HG02588 (cell line): ENCODE data around the gene TFF1.

Experiments
- ATAC-seq: cut with Tn5 transposase; IDR thresholded peaks from one replicate; pipeline ENCODE4 v1.9.1; 2021; ENCODE audit warnings: mild to moderate bottlenecking, moderate library complexity; ENCODE audit not compliant: unreplicated experiment

The TFF1 gene

DNA sequence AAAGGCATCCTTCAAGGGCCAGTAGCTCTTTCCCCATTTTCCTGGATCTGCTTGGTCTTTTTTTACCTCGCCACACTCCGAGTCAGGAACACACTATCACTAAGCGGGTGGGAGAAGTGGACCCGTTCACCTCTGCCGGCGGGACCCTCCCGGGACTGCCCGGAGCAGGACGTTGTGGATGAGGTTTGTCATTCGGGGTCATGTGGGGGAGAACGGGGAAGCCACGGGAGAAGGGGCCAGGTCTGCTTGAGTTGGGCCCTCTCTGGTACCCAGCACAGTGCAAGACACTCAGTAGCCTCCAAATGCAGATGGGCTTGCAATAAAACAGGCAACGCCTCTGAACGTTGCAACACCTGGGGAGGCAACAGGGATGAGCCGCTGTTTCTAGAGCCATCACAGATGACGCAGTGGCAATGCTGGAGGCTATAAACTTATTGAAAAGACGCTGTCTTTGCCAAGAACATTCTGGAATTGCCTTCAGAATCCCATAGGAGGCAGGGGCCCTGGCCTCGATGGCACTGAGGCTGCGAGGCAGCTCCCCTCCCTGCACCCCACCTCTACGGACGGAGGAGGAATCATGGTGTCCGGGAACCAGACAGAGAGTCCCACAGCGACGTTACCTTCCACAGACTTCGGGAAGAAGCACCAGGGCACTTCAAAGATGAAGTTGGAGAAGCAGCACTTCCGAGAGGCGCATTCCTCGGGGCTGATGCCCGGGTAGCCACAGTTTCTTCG lies 19.3 kb downstream of the TFF1 start:
- no peak for ATAC-seq

DNA sequence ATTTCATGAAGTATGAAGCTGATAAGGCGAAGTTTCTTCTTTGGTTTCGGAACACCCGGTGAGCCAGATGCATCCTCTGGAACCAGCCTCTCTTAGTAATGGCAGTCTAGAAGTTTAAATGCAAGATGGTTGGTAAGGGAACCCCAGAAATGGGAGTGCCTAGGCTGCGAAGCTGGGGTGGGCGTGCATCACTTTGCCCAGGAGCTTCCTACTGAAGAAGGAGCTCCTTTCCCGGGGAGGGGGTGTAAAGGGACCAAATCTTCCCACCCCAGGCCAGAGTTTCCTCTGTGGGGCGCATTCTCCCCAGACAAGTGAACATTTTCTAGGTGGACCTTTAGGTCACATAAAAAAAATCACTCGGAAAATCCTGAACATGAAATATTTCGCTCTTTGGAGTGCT lies 19.9 kb downstream of the TFF1 start:
- no peak for ATAC-seq

DNA sequence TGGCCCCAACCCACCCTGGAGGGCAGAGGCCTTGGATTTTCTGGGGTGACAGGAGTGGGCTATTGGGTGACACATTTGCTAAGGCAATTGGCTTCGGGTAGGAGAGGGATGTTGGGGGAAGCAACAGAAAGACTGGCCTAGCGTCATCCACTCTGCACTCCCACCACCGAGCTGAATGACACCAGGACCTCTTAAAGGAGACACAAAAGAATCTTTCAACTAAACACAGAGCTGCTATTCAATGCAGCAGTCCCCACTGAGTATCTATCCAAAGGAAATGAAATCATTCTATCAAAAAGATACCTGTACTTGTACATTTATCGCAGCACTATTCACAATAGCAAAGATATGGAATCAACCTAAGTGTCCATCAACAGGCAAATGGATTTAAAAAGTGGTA lies 21.7 kb downstream of the TFF1 start:
- no peak for ATAC-seq

DNA sequence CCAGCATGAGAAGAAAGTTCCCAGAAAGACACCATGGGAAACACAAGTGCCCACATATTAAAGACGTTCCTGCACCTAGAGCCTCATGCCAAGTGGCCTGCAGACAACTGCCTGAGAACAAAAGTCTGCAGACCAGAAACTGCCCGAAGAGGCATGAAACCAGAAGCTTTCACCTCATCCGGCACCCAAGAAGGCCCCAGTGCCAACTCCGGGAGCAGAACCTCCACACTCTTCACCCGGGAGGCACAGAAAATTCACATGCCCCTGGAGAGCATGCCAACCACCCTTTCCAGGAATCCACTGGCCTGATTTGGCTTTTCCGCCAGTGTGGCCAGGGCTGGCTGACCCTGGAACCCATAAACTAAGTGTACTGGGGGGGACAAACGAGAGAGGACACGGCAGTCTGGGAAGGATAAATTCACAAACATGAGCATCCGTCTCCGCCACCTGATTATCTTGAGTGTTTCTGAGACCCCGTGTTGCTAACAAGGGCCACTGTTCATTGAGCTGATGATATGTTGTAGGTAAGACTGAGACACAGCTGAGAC lies 22.3 kb downstream of the TFF1 start:
- ATAC-seq = no peak

DNA sequence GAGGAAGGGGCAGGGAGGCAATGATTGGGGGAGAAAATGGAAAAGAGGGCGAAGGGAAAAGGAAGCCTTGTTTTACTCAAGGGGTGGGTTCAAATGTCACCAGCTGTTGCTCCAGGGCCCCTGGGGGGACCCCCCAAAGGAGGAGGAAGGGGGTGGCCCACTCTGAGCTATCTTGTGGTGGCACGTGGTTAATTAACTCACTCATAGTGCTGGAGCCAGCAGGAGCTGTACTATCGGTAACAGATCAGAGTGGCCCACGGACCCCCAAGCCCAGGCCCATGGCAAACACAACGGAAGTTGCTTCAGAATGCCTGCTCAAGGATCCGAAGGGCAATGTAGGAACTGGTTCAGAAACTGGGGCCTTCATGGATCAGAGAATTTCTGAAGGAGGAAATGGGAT lies 22.8 kb downstream of the TFF1 start:
- ATAC-seq = no peak

DNA sequence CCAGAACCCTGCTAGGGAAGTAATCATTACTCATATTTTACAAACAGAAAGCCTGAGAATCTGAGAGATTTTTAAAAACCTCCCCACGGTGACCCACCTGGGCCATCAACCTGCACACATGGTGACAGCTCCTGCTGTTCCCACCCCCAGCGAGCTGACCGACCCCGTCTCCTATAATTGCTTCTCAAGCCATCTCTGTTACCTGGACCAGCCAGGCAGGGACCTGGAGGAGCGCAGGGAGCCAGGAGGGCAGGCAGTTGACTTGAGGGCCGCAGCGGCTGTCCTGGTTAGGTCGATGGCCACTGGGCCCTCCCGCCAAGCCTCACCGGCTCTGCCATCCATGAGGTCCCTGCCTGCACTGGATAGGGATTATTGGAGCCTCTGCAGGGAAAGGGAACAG lies 23.2 kb downstream of the TFF1 start:
- no peak for ATAC-seq

DNA sequence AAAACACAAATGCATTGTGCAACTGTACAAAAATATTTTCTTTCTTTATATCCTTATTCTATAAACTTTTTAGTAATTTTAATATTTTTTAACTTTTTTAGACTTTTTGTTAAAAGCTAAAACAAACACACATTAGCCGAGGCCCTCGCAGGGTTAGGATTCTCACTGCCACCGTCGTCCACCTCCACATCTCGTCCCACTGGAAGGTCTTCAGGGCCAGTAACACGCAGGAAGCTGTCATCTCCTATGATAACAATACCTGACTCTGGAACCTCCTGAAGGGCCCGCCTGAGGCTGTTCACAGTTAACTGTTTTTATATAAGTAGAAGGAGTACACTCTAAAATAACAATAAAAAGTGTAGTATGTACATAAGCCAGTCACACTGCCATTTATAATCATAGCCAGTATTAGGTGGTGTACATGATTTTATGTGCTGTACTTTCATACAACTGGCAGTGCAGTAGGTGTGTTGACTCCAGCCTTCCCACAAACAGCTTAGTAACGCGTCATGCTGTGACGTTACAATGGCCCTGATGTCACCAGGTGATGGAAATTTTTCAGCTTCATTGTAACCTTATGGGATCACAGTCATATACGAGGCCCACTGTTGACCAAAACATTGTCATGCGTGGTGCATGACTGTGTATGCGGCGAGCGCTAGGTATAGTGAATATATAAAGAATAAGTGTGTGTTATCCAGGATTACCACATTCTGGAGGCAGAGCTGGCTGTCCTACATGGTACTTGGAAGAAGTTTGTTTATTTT lies 24.4 kb downstream of the TFF1 start:
- ATAC-seq = no peak

DNA sequence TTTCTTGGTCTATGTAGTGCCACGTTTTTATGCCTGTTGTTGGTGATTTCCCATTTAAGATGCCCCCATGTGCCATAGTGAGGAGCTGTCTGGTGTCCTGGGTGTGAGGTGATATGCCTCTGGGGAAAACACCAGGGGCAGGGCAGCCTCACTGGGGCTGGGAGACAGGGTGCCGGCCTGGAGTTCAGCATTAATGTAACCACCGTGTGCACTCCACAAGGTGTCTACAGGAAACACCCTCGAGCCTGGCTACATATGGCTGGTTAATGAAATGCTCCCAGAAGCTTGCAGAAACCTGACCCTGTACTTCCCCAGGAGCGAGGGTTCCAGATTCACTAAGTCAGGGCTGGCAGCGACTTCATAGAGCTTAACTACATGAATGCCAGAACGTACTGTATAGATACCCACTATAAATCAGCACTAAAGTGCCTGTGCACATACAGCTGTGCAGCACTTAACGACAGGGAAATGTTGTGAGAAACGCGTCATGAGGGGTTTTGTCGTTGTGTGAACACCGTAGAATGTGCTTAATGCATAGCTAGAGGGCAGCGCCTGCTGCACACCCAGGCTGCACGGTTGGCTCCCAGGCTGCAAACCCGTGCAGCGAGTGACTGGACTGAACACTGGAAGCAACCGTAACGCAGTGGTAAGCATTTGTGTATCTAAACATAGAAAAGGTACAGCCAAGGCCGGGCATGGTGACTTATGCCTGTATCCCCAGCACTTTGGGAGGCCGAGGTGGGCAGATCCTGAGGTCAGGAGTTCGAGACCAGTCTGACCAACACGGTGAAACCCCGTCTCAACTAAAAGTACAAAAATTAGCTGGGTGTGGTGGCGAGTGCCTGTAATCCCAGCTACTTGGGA lies 25.9 kb downstream of the TFF1 start:
- ATAC-seq = no peak

DNA sequence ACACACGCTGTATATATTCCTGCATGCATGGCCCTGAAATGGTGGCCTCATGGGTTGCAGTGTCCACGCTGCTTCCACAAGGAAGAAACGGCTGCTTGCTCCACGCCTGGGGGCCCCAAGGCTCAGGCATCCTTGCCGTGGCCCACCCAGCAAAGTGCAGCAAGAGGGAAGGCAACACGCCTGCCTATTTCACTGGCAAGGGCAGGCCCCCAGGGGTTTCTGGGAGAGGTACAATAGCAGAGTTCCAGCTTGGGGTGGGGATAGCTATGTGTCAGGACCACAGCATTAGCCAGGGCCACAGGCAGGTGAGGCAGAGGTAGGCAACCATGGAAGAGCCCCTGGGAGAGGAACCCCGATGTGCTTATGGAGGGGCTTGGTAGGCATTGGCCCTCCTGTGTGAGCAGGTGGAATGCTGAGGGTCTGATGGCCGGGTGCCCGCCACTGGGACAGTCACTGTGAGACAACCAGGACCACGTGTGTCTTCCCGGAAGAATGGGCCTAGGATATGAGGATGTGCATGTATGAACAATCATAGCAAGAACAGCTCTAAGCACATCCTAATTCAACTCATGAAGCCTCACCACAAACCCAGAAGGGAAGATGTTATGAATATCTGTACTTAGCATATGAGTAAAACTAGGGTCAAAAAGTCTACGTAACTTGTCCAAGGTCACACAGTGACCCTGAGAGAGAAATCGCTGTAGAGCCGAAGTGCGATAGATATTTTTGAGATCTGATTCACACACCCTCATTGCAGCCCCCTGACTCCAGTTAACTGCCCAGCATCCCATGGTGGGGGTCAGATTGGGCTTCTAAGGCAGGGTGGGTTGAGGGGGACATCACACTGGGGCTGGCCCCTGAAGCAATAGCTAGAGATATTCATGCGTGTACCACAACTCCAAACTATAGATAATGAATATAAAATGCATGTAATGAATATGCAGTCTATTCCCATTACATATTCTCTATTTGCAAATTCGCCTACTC lies 27.3 kb downstream of the TFF1 start:
- no peak for ATAC-seq

DNA sequence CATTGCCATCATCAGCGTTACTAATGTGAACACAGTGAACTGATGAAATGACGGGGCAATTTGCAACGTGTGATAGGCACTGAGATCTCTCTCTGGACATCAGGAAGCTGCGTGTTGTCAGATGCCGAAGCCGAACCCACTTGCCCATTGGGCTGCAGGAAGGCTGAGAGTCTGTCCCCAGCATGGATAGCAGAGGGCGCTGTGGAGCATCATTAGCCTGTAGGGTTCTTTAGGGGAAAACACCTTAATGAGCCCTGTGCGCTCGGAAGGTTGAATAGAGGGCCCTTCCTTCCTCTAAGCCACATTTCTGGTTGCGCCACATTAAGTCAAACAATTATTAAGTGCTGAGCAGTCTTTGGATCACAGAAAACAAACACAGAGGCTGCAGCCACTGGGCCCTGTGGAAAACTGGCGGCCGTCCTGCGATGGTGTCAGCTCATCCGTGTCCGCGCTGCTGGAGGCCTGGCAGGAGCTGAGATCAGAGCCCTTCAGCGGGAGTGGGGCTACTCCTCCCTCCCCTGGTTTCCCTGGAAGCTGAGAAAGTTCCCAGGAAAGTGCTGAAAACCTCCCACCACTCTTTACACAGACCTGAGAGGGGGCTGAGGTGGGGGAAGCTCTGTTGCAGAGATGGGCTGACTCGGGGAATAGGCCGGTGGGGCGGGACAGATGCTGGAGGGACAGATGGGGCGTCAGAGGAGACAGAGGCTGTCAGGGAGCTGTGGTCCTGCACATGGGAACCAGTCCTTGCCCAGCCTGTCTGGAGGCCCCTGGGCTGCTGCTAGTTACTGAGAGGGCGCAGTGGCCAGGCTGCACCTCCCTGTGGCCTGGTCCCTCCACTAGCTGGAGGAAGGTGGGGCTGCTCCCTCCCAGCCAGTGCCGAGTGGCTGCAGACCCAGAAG lies 28.3 kb downstream of the TFF1 start:
- no peak for ATAC-seq

DNA sequence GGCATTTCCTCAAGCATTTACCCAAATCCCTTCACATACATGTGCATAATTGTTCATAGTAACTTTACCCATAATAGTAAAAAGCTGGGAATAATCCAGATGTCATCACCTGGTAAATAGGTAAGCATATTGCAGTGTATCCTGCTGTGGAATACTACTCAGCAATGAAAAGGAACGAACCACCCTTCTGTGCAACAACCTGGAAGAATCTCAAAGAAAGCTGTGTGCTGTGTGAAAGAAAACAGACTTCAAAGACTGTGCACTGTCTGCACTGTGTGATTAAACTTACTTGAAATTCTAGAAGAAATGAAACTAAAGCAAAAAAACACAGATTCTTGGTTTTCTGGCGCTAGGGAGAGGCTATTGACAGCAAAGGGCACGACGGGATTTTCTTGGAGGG lies 29.1 kb downstream of the TFF1 start:
- ATAC-seq = no peak

DNA sequence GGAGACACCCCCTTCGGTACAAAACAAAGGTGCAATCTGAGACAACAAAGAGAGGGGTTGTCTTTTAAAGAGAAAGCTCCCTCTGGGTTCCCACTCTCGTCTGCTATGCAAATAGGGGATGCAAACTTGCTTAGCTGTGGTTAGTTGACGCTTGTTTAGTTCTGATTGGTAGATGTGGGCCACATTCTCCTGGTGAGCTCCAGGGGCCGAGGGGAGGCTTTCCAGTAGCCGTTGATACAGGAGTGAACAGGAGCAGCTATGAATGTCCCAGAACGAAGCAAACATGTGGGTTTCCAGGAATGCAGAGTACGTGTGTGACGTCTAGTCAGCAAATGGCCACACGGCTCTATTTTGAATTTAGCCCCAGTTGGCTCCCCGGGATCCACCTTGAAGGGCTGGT lies 30.3 kb downstream of the TFF1 start:
- ATAC-seq = no peak

DNA sequence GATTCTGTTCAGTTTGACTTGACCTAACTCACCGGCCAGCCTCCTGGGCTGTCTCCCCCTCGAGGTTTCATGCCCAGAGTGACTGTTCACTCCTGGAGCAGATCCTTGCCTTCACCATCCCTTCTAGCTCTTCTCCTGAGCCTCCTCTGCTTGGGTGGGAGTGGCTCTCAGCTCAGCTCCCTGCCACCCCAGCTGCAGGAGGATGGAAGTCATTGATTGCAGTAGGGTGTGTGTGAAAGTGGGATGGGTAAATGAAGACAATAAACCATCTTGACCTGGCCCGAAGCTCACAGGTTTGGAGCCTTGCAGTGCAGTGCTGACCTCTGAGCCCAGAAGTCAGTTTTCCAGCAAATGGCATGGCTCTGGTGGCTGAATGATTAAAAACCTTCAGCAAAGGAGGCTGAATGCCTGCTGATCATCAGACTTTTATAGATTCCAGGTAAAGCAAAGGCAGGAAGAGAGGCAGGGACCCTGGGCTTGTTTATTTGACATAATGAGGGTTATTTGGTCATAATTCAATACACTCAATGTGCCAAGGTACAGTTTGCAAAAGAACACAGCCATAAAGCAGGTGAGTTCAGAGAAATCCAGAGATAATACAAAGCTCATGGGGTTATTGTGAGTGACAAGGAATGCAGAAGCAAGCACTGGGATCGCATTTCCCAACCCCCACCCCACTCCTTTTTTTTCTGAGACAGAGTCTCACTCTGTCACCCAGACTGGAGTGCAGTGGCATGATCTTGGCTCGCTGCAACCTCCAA lies 33.6 kb downstream of the TFF1 start:
- ATAC-seq = no peak

DNA sequence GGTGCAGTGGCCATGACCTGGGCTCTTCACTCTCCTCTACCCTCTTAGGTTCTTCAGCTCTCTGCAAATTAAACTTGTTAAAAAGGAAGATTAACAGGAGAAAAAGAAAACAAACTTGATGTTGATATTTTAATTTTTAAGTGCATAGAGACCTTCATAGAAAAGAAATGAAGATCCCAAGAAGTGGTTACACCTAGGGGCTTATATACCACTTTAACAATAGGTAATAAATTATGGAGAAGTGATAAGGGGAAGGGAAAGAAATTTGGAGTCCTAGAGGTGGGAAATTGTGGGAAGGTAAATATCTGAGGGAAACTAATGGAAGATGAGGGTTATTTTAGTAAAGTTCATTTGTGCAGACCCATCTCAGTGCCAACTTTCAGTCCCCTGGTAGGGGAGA lies 34.7 kb downstream of the TFF1 start:
- no peak for ATAC-seq

DNA sequence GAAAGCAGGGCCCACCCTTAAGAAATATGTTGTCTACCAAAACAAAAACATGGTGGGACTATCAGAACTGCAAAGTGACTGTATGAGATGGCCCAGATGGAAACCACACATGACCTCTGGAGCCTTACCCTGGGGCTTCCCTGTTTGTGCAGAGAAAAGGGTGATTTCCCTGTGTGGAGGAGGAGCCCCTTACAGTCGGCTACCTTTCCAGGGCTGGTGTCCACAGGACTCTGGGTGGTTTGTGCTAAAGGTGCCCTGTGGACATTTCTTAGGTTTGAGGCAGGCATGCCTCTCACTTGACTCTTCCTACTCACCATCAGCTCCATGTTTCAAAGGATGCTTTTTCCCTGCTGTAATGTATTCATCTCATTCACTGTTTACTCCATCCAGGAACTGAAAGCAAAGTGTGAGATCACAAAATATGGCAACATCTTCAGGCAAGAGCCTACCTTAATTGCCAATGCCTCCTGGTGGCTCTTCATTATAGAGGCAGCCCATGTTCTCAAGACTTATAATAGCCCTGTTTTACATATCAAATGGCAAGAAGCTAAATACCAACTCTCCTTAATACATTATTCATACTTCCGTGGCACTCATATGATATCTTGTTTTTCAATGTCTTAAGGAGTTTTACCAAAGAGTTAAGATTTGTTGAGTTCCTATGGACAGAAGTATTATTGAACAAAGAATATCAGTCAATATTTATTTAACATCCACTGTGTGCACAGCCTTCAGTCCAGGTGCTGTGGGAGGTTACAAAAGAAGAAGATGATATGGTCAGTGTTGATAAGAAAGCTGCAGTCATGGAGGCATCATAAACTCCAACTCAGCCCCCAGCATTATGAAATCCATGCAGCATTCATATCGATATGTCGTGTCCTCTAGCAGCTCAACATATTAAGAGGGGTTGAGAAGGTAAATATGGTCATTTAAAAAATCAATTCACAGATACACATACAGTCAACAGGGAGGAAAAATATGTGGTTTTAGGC lies 35.7 kb downstream of the TFF1 start:
- no peak for ATAC-seq

DNA sequence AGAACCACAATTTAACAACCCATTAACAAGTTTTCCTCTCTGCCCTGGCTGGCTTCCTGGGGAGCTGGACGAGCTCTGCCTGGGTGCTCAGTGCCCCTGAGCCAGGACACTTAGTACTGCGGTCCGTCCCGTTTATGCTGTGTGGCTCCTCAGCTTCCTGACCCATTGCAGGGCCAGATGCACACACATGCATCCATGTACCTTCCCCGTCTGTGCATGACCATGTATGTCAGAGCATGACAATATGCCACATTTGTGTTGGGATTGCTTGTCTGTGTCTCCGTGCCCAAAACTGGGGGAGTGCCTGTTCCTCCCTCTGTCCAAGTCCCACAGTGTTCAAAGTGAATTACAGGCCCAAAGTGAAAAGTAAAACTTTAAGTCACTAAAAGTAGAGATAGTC lies 41.4 kb downstream of the TFF1 start:
- ATAC-seq = no peak

DNA sequence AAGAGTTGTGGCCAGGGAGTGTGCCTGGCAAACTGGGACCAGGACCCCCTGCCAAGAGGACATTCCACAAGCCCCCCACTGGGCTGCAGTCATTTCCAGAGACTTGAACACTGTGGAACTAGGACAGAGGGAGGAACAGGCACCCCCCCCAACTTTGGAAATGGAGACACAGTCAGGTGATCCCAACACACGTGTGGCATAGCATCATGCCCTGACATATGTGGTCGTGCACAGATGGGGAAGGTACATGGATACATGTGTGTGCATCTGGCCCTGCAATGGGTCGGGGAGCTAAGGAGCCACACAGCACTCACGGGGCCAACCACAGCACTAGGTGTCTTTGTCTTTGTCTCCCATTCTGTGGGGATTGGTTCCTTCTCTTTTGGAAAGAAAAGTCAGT lies 44.5 kb downstream of the TFF1 start:
- no peak for ATAC-seq
